Measurements from ENCODE around the gene SDHAF1.
"Not testable (repeated sequence)": the region's sequence is repeated elsewhere in the genome, so short reads cannot be mapped to it uniquely, and the experiment has no call there.

SDHAF1 gene

GRCh38 chr19:36025541-36025940, 30.6 kb downstream of the SDHAF1 start:
- no peak for DNase-seq

GRCh38 chr19:36026091-36026876, 31.3 kb downstream of the SDHAF1 start:
- DNase-seq, result no peak

GRCh38 chr19:36027696-36028095, 32.7 kb downstream of the SDHAF1 start:
- DNase-seq, result no peak

GRCh38 chr19:36028313-36029041, 33.5 kb downstream of the SDHAF1 start:
- no peak for DNase-seq

GRCh38 chr19:36030264-36031148, 35.5 kb downstream of the SDHAF1 start:
- DNase-seq, result no peak

- DNase-seq, result no peak
Measured at GRCh38 chr19:36031308-36031707, 36.3 kb downstream of the SDHAF1 start.

- no peak for DNase-seq
Measured at GRCh38 chr19:36032251-36033104, 37.5 kb downstream of the SDHAF1 start, which contains the start of gene CLIP3. Gene CLIP3 (minus strand): TSS chr19:36032873. CDS start chr19:36032357, 516 bp downstream.

- no peak for DNase-seq
Measured at GRCh38 chr19:36040495-36040894, 45.5 kb downstream of the SDHAF1 start.

GRCh38 chr19:36041092-36041491, 46.1 kb downstream of the SDHAF1 start:
- DNase-seq, result not testable (repeated sequence)

- DNase-seq, result no peak
Measured at GRCh38 chr19:36041831-36042230, 46.8 kb downstream of the SDHAF1 start.

GRCh38 chr19:36043952-36044351, 49.0 kb downstream of the SDHAF1 start:
- no peak for DNase-seq
